ENCODE results near the gene GART. TPM values are rescaled to one million over a fixed set of nuclear protein-coding genes. Genes with fewer than 3 reads are reported as not detected.

Gene GART
- total and polyA plus RNA-seq, 2 of the 8 experiments (the other 6 are each of a cell fraction or from before 2014, with no cell fraction given): 23.1 to 231 TPM

DNA sequence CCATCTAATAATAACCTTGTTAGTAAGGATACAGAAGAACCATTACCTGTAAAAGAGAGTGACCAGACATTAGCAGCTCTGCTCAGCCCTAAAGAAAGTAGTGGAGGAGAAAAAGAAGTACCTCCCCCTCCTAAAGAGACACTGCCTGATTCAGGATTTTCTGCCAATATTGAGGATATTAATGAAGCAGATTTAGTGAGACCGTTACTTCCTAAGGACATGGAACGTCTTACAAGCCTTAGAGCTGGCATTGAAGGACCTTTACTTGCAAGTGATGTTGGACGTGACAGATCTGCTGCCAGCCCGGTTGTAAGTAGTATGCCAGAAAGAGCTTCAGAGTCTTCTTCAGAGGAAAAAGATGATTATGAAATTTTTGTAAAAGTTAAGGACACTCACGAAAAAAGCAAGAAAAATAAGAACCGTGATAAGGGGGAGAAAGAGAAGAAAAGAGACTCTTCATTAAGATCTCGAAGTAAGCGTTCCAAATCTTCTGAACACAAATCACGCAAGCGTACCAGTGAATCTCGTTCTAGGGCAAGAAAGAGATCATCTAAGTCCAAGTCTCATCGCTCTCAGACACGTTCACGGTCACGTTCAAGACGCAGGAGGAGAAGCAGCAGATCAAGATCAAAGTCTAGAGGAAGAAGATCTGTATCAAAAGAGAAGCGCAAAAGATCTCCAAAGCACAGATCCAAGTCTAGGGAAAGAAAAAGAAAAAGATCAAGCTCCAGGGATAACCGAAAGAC, 12.5 kb upstream of the GART start:
- Histone ChIP-seq H3K14ac (ENCODE audit: insufficient read length) (no peak overlapping the region), H3K9me3 (ENCODE audit: insufficient read depth in 2 of 2, low read depth in 1 of 2, low read length in 1 of 2) (no peaks in the 10 kb centered on the region), H2BK15ac (ENCODE audit: low read length) (no peak overlapping the region), H3K36me3 (ENCODE audit: control insufficient read depth in 2 of 4, insufficient read depth in 4 of 4, low read length in 3 of 4) (peaks cover 54 to 98% (median 88%) of the 10 kb centered on the region in 4 experiments), H2BK120ac (replicated peaks; ENCODE audit: low read depth, low read length) (no peak overlapping the region), H2BK5ac (ENCODE audit: low read depth, low read length) (no peak overlapping the region), H2AFZ (ENCODE audit: low read length) (no peak overlapping the region), H3K79me1 (ENCODE audit: low read depth, low read length) (peaks cover 16% of the 10 kb centered on the region), H3K18ac (ENCODE audit: extremely low read depth, low read length) (no peak overlapping the region), H2AK5ac (ENCODE audit: low read depth, low read length) (no peak overlapping the region), H3K4me3 (ENCODE audit: extremely low read depth in 1 of 4, insufficient read depth in 2 of 4, low read depth in 3 of 4, low read length in 4 of 4) (no peak overlapping the region), H4K8ac (ENCODE audit: extremely low read depth, insufficient read depth, low read length) (no peak overlapping the region), H3K9ac (replicated peaks in 1 of 4; ENCODE audit: extremely low read depth in 1 of 4, low read depth in 3 of 4, low read length in 3 of 4) (no peak overlapping the region), H3K4me2 (ENCODE audit: insufficient read depth in 1 of 2, low read depth in 2 of 2, low read length in 2 of 2) (no peak overlapping the region), H4K91ac (replicated peaks; ENCODE audit: insufficient read length, low read length) (no peak overlapping the region), H3K23me2 (ENCODE audit: low read depth, low read length) (no peaks in the 10 kb centered on the region), H3K4ac (replicated peaks; ENCODE audit: insufficient read length, low read depth, low read length) (no peak overlapping the region), H2BK12ac (ENCODE audit: low read depth, low read length) (no peak overlapping the region), H3K23ac (ENCODE audit: insufficient read length) (no peak overlapping the region), H3K56ac (replicated peaks; ENCODE audit: insufficient read length, low read depth, low read length) (no peak overlapping the region), H3K27ac (ENCODE audit: low read depth, low read length) (no peak overlapping the region), H3K27me3 (replicated peaks in 1 of 4; ENCODE audit: control insufficient read depth in 3 of 4, extremely low read depth in 1 of 4, insufficient read depth in 3 of 4, low read length in 3 of 4) (no peaks in the 10 kb centered on the region), H3K79me2 (ENCODE audit: control insufficient read depth in 1 of 2, insufficient read depth in 2 of 2, low read length in 2 of 2) (peaks cover 55 to 96% of the 10 kb centered on the region in 2 experiments), H4K20me1 (replicated peaks in 1 of 2; ENCODE audit: control insufficient read depth in 1 of 2, insufficient read depth in 2 of 2, low read length in 2 of 2) (peaks cover 38 to 50% of the 10 kb centered on the region in 2 experiments), H4K5ac (ENCODE audit: insufficient read length, low read depth, low read length) (no peak overlapping the region), H3K4me1 (replicated peaks in 1 of 4; ENCODE audit: control insufficient read depth in 3 of 4, insufficient read depth in 4 of 4, low read length in 3 of 4) (no peaks in the 10 kb centered on the region), H2BK20ac (ENCODE audit: low read length) (no peak overlapping the region)
- ChIA-PET POLR2A (ENCODE audit: partially characterized antibody) (interaction anchor here (0.6 to 7.4 kb wide), 8 partner anchors 12 to 117 kb away, joined by 3 to 64 read pairs (median 4); partner anchors contain the start of genes GART and SON), CTCF (ENCODE audit: partially characterized antibody) (no interaction called here)
- FAIRE-seq: no peak
- WGBS, 2 experiments (ENCODE audit: extremely low coverage in 1 of 2, insufficient coverage in 1 of 2, insufficient read length in 1 of 2, insufficient replicate concordance in 2 of 2, low coverage in 1 of 2, low lambda C conversion rate in 2 of 2, missing lambda C conversion rate in 1 of 2): 94 to 100% methylated on average over 2 to 18 of the region's 18 CpGs
- no peak for TF ChIP-seq TCF12 (IDR thresholded peaks at IDR 0.05; ENCODE audit: low read depth, low read length)
- TF ChIP-seq RNF2 (IDR thresholded peaks at IDR 0.05; ENCODE audit: borderline replicate concordance, low read depth, low read length, missing control alignments, poor library complexity, severe bottlenecking): no peak
- TF ChIP-seq POLR2A (IDR thresholded peaks at IDR 0.05; ENCODE audit: control extremely low read depth in 1 of 2, low read depth in 2 of 2, low read length in 2 of 2): 0 out of 3 replicates have a peak, but pooled peaks of 1 of the 2 experiments have one; percentile 23
- no peak for DNase-seq (ENCODE audit: low read depth in 1 of 2, low spot score in 2 of 2)
